NCI-H69 (cell line): Measurements from ENCODE around the gene DTX3L.
"Not testable (repeated sequence)": the region's sequence is repeated elsewhere in the genome, so short reads cannot be mapped to it uniquely, and the experiment has no call there.

ENCODE experiments used
- DNase-seq: peaks from one replicate; lab custom pipeline; 2025; lab: John Stamatoyannopoulos, UW

Gene DTX3L

DNA sequence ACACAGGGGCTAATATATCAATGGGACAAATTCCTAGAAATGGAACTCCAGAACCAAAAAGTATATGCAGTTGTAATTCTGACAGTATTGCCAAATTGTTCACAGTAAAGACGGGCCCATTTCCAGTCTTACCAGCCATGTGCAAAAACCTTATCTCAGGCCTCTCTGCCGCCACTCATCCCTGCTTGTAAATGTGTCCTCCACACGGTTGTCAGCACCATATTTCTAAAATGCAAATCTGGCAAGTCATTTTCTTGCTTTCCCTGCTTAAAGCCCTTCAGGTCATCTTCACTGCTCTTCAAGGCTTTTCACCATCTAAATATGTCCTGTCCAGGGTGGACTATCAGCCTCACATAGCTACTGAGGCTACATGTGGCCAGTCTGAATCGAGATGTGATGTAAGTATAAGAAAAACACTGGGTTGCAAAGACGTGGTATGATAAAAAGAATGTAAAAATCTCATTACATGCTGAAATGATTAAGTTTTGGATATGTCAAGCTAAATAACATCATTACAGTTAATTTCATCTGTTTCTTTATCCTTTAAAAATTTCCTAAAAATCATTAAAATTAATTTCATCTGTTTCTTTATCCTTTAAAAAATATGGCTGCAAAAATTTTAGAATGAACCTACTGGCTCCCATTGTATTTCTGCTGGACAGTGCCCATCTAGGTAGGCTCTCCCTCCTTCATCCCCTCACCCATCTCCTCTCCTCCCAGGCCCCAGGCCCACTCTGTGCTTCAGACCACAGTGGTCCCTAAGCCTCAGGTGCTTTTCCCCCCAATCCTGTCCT, 1.0 kb upstream of the DTX3L start:
- no peak for DNase-seq

GRCh38 chr3:122563717-122564025, 467 bp upstream of the DTX3L start:
- no peak for DNase-seq

GRCh38 chr3:122568131-122568530, 4.0 kb downstream of the DTX3L start:
- DNase-seq = not testable (repeated sequence)

DNA sequence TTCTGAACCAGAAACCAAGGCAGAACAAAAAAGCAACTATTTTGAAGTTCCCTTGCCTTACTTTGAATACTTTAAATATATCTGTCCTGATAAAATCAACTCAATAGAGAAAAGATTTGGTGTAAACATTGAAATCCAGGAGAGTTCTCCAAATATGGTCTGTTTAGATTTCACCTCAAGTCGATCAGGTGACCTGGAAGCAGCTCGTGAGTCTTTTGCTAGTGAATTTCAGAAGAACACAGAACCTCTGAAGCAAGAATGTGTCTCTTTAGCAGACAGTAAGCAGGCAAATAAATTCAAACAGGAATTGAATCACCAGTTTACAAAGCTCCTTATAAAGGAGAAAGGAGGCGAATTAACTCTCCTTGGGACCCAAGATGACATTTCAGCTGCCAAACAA, 4.6 kb downstream of the DTX3L start:
- DNase-seq = no peak

DNA sequence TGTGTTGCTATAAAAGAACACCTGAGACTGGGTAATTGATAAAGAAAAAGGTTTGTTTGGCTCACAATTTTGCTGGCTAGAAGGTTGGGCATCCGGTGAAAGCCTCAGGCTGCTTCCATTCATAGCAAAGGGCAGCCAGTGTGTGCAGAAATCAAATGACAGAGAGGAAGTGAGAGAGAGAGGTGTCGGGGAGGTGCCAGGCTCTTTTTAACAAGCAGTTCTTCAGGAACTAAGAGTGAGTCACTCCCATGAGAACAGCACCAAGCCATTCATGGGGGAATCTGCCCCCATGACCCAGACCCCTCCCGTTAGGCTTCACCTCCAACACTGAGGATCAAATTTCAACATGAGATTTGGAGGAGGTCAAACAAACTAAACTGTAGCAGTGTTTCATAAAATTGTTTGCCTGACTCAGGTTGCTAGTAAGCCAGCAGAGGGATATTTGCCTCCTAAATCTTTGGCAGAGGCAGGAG, 8.8 kb downstream of the DTX3L start:
- DNase-seq = peak; percentile 22

DNA sequence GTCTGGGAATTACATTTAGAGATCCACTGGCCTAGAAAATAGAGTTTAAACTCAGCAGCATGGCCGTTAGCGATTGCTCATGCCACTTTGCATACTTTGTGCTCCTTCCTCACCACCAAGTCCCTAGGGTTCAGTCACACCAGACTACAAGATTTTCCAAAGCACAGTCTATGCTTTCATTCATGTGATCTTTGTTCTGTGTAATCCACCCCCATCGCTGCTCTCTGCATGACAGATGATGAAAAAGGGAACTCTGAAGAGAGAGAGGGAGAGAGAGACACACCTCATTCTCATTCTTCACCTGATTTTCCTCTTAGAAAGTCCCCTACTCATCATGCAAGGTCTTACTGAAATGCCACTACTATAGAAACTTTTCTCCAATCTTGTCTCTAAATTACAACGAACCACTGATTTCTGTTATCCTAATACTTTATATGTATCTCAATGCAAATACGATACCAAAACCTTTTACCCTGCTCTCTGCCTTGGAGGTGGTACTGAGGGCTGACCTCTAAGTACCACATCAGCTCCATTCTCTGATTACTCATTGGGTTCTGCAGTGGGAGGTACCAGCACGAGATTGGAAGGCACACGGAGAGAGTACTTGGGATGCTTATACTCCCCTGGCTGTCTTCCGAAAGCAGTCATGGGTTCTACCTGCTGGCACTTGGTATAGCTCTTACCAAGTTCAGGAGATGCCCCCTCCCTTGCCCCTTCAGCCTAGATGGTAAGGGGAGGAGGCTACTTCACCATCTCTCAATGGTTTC, 12.2 kb downstream of the DTX3L start:
- no peak for DNase-seq

- no peak for DNase-seq
Observed at GRCh38 chr3:122577409-122578031, 13.4 kb downstream of the DTX3L start, which contains the start of gene PARP15. Gene PARP15 (plus strand): TSS chr3:122577650. CDS start chr3:122577668, 18 bp downstream.

DNA sequence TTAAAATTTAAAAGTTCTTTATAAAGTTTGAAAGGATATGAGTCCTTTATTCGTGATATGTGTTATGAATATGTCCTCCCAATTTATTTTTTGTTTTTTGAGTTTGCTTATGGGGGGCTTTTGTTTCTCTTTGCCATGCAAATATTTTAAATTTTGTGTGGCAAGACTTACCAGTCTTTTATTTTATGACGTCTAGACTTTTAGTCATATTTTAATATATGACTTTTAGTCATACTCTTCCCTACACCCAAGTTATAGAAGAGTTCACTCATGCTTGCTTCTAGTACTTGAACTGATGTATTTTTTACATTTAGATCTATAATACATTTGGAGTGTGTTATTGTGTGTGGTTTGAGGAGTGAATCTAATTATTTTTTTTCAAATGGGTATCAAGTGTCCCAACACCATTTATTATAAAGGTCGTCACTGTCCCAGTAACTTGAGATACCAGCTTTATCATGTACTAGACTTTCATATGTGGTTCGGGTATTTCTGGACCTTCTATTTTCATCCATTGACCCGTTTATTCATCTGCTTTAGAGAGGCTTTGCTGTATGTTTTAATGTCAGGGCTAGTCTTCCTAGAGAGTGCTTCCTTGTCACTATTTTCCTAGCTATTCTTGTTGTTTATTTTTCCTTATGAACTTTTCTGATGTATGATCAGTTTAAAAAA, 14.1 kb downstream of the DTX3L start:
- DNase-seq = no peak

- DNase-seq = no peak
Observed at GRCh38 chr3:122580470-122580869, 16.3 kb downstream of the DTX3L start.

DNA sequence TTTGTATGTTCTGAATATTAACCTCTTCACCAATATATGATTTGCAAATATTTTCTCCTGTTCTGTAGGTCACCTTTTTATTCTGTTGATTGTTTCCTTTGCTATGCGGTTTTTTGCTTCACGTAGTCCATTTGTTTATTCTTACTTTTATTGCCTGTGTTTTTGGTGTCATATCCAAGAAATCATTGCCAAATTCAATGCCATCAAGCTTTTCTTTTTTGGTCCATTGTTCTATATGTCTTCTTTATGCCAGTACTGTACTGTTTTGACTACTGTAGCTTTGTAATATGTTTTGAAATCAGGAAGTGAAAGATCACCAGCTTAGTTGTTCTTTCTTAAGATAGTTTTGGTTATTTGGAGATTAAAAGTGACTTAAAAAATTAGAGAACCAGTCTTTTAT, 17.5 kb downstream of the DTX3L start:
- no peak for DNase-seq

DNA sequence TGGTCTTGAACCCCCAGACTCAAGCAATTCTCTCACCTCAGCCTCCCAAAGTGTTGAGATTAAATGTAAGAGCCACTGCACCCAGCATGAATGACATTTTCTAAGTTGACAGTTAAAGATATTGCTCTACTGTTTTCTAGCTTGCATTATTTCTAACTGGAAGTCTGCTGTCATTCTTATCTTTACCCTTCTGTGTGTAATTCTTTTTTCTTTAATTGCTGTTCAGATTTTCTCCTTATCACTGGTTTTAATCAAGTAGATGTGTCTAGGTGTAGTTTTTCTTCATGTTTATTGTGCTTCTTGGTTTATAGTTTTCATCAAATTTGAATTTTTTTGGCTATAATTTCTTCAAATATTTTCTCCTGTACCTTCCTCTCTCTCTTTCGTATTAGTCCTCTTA, 18.3 kb downstream of the DTX3L start:
- DNase-seq = no peak

DNA sequence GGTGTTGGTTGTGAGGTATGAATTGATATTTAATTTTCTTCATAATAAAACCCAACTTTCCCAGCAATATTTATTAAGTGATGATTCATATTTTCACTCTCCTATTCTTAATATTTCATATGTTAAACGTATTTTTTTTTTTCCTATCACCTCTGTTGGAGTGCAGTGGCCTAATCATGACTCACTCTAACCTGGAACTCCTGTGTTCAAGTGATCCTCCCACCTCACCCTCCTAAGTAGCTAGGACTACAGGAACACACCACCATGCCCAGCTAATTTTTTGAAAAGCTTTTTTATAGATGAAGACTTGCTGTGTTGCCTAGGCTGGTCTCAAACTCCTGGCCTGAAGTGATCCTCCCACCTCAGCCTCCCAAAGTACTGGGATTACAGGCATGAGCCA, 22.0 kb downstream of the DTX3L start:
- DNase-seq = no peak

DNA sequence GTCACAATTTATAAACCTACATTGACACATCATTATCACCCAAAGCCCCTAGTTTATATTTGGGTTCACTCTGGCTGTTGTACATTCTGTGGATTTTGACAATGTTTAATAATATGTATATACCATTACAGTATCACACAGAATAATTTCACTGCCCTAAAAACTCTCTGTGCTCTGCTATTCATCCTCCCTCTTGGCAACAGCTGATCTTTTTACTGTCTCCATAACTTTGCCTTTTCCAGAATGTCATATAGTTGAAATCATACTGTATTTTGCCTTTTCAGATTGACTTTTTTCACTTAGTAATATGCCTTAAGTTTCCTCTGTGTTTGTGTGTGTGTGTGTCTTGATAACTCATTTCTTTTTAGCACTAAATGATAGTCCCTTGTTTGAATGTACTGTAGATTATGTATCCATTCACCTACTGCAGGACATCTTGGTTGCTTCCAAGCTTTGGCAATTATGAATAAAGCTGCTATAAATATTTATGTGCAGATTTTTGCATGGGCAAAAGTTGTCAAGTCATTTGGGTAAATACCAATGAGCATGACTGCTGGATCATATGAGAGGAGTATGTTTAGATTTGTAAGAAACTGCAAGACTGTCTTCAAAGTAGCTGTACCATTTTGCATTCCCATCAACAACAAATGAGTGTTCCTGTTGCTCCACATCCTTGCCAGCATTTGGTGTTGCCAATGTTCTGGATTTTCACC, 22.8 kb downstream of the DTX3L start:
- no peak for DNase-seq

DNA sequence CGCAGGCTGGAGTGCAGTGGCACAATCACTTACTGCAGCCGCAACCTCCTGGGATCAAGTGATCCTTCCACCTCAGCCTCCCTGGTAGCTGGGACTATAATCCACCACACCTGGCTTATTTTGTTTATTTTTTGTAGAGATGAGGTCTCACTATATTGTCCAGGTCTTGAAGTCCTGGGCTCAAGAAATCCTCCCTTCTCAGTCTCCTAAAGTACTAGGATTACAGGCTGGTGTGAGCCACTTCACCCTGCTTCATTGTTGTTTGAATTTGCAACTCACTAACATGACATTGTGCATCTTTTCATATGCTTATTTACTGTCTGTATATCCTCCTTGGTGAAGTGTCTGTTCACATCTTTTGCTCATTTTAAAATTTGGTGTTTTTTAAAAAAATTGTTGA, 23.4 kb downstream of the DTX3L start:
- DNase-seq = no peak

GRCh38 chr3:122589297-122589696, 25.2 kb downstream of the DTX3L start:
- no peak for DNase-seq

DNA sequence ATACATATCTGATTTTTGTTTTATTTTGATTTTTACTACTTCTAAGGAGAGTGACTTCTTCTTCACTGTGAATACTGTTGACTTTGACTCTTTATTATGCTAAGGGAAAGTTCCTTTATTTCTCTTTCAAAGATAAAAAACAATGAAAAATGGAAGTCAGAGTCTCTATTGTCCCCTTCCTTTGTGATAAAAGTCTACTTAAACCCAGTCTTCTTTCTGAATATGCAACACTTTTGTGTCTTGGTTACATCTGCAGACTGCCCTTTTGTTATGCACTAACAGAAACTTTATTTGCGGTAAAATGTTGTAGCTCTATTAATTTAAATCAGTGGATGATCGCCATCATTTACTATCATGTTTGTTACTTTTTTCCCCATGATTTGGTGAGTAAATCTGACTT, 26.5 kb downstream of the DTX3L start:
- DNase-seq = no peak

DNA sequence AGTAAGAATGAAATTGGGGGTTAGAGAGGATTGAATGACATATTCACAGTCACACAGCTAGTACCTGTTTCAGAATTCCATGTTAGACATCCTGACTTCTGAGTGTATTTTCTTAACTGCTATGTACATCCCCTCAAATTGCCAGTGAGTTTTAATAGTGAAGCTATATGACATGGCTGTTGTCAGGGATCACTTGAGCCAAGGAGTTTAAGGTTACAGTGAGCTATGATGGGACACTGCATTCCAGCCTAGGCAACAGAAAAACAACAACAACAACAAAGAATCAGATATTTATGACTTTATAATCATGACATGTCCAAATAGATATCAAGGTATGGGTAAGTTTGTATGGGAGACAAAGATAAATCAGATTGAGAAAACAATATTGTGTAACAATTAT, 29.9 kb downstream of the DTX3L start:
- no peak for DNase-seq

DNA sequence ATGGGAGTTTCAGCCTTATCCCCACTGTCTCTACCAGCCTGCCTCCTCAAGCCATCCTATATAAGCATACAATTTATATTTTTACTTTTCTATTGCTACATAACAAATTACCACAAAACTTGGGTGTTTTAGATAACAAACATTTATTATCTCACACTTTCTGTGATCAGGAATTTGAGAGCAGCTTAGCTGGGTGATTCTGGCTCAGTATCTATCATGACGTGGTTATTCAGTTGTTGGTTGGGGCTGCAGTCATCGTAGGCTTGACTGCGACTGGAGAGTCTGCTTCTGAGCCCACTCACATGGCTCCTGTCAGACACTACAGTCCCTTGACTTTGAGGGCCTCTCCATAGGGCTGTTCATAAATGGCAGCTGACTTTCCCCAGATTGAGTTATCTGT, 34.0 kb downstream of the DTX3L start:
- no peak for DNase-seq

GRCh38 chr3:122598556-122598955, 34.4 kb downstream of the DTX3L start:
- no peak for DNase-seq

GRCh38 chr3:122602011-122602710, 38.0 kb downstream of the DTX3L start:
- DNase-seq = no peak

DNA sequence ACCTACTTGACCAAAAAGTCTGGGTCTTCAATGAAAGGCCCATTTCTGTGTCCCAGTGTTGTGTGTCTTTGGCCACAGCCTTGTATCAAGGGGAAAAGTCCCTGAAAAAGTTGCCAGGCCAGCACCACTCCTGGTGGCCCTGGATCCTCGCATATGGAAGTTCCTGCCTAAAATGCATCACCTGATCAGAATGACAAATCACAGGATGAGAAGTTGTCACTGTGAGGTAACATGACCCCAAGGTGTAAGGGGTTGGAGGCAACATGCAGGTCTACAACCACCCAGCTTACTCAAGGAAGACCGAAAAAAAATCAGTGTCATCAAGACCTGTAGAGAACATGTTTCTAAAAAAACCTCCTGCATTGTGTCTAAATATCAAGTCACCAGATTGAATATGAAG, 38.9 kb downstream of the DTX3L start:
- DNase-seq = no peak
